GM21515 (cell line): ENCODE data around the gene CYP19A1.
"Not testable (repeated sequence)": the region's sequence is repeated elsewhere in the genome, so short reads cannot be mapped to it uniquely, and the experiment has no call there.

Experiments used
- ATAC-seq: cut with Tn5 transposase; IDR thresholded peaks from one replicate; pipeline ENCODE4 v1.9.1; 2021; ENCODE audit not compliant: unreplicated experiment

The CYP19A1 gene

DNA sequence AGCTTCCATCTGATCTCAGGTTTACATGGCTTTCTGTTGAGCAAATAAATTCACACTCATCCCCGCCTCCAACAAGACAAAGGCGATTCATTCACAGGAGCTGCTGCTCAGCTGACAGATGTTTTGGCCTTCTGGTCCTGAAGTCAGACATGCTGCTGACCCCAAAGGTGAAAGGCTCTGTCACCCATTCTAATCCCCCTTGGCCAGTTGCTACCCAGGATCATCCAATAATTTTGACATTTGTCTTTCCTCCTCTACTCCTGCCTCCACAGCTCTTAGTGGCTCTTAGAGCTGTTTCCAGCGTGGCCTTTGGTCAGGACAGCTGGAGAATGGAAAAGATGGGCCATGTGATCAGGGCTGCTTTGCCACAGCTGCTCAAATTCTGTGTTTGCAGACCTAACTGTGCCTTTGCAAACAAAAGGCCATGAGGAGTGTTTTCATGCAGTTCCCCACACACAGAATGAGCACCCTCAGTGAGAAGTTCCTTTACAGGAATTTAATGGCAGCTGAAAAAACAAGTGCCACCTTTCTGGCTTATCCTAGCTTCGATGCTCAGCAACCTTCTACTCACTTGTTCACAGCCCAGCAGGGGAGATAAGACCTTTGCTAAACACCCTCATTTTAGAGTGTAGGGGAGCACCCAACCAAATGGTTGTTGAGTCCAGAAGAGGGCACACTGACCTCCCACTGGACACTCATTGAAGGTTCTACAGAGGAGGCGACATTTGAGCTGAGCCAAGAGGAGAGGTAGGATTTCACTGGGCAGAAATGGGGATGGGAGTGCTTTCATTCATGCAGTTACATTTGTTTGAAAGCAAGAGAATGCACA is 39.0 kb downstream of the CYP19A1 start:
- ATAC-seq: no peak

DNA sequence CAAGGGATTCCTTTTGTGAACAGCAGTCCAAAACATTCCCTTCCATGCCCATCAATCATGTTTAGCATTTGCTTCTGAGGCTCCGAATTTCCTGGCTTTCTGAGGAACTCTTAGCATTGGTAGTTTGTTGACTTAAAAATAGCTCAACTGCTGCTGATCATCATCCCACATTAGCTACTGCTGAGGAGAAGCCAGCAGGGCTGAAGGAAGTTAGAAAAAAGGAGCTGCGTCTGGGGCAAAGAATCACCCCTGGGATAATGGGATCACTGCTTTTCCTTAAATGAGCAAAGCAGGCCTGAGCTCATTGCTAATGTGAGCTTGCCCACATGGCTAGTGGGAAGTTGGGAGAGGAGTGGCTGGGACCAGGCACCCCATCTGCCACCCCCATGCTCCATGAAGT is 39.8 kb downstream of the CYP19A1 start:
- no peak for ATAC-seq

DNA sequence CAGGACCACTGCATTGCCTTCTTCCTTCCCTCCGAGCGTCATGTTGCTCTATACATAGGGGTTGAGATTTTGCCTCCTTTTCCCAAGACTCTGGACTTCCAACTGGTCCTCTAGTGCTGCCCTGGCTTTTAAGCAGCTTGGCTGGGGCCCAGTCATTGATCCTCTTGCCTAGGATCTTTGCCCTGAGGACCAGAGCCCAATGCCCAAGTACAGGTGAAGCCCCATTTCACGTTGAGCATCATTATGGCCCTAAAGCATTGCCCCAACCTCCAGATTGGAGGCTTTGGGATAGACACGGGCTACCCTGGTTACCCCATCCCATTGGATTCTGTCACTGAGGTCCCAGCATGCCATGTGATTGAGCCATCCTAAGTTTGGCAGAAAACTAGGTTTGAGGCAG is 47.7 kb downstream of the CYP19A1 start:
- ATAC-seq: no peak

DNA sequence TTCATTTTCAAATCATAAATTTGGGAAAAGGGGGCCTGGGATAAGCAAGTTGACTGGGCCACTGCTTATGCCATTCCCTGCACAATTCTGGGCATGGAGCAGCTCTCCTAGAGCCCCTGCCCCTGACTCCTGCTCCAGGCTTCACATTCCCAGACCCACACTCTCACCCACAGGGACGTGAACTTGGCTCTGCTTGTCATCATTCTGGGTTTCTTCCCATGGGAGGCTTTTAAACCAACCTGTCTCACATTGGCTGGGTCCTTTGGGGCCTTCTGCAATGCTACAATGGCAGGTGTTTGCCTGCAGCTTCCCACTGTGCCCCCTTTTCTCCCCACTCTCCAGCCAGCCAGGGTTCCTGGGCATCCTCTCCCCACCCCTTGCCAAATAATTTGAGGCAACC is 49.1 kb downstream of the CYP19A1 start:
- no peak for ATAC-seq

DNA sequence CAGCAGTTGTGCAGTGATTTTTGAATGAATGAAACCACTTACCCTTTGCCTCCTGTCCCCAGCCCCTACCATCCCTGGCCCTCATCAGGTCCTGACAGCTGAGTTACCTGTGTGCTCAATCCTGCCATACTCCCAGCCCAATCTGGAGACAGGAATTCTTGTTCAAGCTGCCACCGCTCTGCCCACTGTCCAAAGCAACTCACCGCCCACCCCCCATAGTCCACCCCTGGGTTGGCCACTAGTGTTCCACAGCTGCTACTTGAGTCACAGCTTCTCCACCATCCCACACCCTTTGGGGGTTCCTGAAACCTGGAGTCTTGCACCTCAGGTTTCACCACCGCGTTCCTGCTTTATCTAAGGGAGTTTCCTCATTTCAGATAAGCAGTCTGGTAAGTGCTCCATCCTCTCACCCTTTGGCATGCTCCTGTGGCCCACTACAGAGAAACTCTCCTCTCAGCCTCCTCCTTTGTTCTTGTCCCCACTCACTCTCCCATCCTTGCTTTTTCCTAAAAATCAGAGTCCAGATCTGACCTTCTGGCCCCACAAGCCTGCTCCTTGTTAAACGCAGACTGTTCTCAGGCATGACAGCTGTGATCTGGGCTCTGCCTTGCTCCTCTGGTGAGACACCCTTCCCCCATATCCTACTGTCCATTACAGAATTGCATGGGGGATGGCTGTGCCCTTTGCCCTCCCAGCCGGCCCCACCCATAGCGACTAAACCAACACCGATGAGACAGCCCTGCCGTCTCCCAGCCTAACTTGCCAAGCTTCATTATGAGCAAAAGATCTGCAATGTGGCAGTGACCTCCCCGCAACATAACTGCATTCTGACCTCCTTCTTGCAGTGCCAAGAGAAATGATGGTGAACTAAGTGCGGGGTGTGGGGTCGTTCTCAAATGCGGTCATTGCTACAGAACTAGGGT is 50.0 kb downstream of the CYP19A1 start:
- no peak for ATAC-seq

- no peak for ATAC-seq
Observed at GRCh38 chr15:51286816-51287215, 51.6 kb downstream of the CYP19A1 start.

GRCh38 chr15:51285399-51285798 is 53.0 kb downstream of the CYP19A1 start:
- no peak for ATAC-seq

GRCh38 chr15:51284871-51285270 is 53.5 kb downstream of the CYP19A1 start:
- no peak for ATAC-seq

- no peak for ATAC-seq
Observed at GRCh38 chr15:51283026-51283425, 55.4 kb downstream of the CYP19A1 start.

GRCh38 chr15:51282241-51282640 is 56.2 kb downstream of the CYP19A1 start:
- ATAC-seq: not testable (repeated sequence)

DNA sequence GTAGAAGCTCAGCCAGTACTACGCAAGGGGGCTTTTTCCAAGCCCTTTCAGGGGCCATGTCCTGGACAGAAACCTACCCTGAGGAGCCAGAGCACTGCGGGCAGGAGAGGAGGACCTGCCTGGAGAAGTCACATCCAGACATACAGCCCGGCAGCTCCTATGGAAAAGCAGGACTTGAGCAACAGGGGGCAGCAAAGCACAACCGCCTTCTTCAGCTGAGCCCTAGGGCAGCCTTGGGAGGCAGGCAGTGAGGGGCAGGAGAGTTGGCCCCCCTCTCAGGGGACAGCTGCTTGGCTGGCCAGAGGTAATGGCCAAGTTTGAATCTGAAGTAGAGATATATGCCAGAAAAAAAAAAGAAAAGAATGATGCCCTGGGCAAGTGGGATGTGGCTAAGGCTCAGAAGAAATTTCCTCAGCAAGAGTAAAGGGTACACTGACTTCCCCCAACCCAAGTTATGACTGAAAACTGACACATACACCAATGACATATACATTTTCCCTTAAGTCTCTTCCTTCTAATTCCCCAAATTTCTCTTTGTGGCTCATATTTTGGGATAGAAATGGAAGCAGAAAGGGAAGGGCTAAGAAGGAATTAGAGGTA is 56.9 kb downstream of the CYP19A1 start:
- ATAC-seq: no peak

DNA sequence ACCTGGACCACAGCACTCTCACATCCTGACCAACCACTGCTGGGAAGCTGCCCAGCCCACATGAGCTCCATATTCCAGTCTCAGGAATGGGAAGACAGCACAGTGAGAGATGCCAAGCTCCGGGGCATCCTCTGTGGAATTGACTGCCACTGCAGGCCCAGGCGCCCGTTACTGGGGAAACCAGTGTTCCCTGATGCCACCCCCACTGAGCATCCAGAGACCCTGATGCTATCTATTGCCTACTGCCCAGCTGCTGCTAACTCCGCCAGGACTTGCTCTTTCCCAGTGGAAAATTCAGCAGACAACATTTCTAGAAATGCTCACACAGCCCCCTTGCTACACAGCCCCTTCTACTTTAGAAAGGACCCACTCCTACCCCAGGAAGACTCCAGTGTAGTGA is 57.6 kb downstream of the CYP19A1 start:
- no peak for ATAC-seq

DNA sequence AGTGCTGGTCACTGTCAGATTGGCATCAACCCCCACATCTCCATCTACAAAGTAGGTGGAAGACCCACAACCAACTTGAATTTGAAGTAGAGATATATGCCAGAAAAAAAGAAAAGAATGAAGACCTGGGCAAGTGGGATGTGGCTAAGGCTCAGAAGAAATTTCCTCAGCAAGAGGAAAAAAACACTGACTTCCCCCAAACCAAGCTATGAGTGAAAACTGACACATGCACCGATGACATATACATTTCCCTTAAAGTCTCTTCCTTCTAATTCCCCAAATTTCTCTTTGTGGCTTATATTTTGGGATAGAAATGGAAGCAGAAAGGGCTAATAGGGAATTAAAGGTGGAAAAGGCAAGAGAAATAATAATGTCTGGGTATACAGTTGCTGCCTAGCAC is 59.0 kb downstream of the CYP19A1 start:
- ATAC-seq: no peak

DNA sequence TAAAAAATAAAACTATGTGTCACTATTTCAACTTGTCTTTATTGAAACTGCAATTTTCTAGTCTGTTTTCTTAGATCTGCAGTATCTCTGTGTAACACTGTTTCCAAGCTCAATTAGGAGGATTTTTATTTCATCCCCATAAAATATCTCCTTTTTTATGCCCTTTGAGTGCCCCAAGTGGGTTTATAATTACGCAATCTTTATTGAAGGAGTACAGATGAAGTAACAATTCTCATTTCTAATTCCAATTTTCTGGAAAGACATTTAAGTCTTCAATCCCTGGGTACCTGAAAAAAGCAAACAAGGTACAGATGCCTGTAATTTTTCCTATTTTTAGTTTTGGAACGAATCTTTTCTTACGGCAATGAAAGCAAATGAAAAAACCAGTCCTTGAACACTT is 61.3 kb downstream of the CYP19A1 start:
- ATAC-seq: no peak

- no peak for ATAC-seq
Observed at GRCh38 chr15:51274956-51275355, 63.4 kb downstream of the CYP19A1 start.

- ATAC-seq: no peak
Observed at GRCh38 chr15:51270706-51271105, 67.7 kb downstream of the CYP19A1 start.

DNA sequence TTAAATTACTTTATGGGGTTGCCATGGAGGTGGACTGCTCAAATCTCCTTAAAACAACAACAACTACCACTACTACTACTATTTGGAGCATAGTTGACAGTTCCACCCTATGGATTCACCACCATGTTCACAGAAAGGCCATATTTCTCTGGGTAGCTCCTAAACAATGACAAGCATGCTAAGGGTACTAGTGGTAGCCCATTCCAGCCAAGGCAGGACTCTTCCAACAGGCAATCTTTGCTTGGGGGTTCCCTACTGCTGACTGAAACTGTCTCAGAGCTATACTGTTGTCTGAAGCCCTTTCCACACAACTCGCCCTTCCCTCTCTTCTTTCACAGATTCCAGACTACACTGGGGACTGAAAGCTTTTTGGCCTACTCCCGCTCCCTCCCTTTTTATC is 68.9 kb downstream of the CYP19A1 start:
- ATAC-seq: no peak

GRCh38 chr15:51267703-51268083 is 70.7 kb downstream of the CYP19A1 start:
- no peak for ATAC-seq

GRCh38 chr15:51267051-51267702 is 71.2 kb downstream of the CYP19A1 start:
- no peak for ATAC-seq

DNA sequence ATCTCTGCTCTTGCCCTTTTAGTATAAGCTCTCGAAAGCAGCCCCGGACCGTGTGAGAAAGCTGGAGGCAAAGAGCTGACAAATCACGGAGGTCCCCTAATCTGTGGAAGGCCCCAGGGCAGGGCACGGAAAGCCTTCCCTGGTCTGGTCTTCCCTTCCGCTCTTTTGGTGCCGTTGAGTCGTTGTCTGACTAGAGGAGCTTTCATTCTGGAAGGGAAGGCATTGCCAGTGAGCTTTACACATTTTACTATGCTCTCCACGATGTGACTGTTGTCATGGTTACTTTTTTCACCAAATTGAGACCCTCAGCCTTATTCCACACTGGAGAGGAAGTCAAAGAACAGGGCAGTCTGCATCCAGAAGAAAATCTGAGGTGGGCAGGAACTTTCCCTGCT is 71.7 kb downstream of the CYP19A1 start:
- ATAC-seq: no peak

DNA sequence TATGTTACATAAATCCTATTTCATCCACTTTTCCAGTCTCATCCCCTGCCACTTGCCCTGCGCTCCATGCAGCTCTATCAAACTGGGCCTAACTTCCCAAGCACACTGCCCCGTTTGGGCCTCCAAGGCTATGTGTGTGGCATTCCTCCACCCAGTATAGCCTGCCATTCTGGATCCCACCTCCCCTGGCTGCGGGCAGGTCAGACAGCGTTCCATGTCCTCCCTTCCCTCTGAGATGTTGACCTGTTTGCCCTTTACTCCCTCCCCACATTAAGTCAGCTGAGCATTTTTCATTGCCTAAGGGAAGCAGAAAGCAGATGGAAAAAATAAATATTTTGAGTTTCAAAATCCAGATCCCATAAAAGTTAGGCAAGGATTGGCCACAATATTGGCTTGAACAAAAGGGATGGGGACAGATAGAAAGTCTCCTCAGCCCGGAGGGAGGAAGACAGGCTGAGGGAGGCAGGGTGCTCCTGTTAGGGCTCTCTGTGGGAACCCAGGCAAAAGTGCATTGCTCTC is 73.3 kb downstream of the CYP19A1 start:
- no peak for ATAC-seq
